ENCODE results near the gene PRPF40A. TPM values are rescaled to one million over a fixed set of nuclear protein-coding genes. Genes with fewer than 3 reads are reported as not detected.

The PRPF40A gene
- total and polyA plus RNA-seq, 2 of the 8 experiments (the other 6 are each of a cell fraction or from before 2014, with no cell fraction given), result 85.5 to 176 TPM

- Histone ChIP-seq H2AK5ac (ENCODE audit: low read depth, low read length) (no peak overlapping the region), H3K9me3 (ENCODE audit: insufficient read depth in 2 of 2, low read depth in 1 of 2, low read length in 1 of 2) (no peaks in the 10 kb centered on the region), H2BK120ac (replicated peaks; ENCODE audit: low read depth, low read length) (no peak overlapping the region), H2AFZ (ENCODE audit: low read length) (no peak overlapping the region), H3K9ac (replicated peaks in 1 of 4; ENCODE audit: extremely low read depth in 1 of 4, low read depth in 3 of 4, low read length in 3 of 4) (peak overlapping the region in 2 of 4 experiments; percentile 20 to 41; a peak in 2 of 7 replicates), H3K23ac (ENCODE audit: insufficient read length) (no peak overlapping the region), H3K4me3 (ENCODE audit: extremely low read depth in 1 of 4, insufficient read depth in 2 of 4, low read depth in 3 of 4, low read length in 4 of 4) (peak overlapping the region; percentile 92 to 98 (median 96)), H2BK15ac (ENCODE audit: low read length) (no peak overlapping the region), H3K56ac (replicated peaks; ENCODE audit: insufficient read length, low read depth, low read length) (no peak overlapping the region), H3K4ac (replicated peaks; ENCODE audit: insufficient read length, low read depth, low read length) (no peak overlapping the region), H2BK12ac (ENCODE audit: low read depth, low read length) (no peak overlapping the region), H3K79me2 (ENCODE audit: control insufficient read depth in 1 of 2, insufficient read depth in 2 of 2, low read length in 2 of 2) (peaks cover 30 to 84% of the 10 kb centered on the region in 2 experiments), H4K91ac (replicated peaks; ENCODE audit: insufficient read length, low read length) (no peak overlapping the region), H4K5ac (ENCODE audit: insufficient read length, low read depth, low read length) (no peak overlapping the region), H3K79me1 (ENCODE audit: low read depth, low read length) (no peaks in the 10 kb centered on the region), H3K18ac (ENCODE audit: extremely low read depth, low read length) (no peak overlapping the region), H3K36me3 (ENCODE audit: control insufficient read depth in 2 of 4, insufficient read depth in 4 of 4, low read length in 3 of 4) (peaks cover 8 to 43% (median 14%) of the 10 kb centered on the region in 4 experiments; a peak in 6 of 8 replicates), H3K27me3 (replicated peaks in 1 of 4; ENCODE audit: control insufficient read depth in 3 of 4, extremely low read depth in 1 of 4, insufficient read depth in 3 of 4, low read length in 3 of 4) (no peaks in the 10 kb centered on the region), H3K4me2 (ENCODE audit: insufficient read depth in 1 of 2, low read depth in 2 of 2, low read length in 2 of 2) (peak overlapping the region; percentile 58 to 64), H4K8ac (ENCODE audit: extremely low read depth, insufficient read depth, low read length) (no peak overlapping the region), H3K23me2 (ENCODE audit: low read depth, low read length) (peaks cover 5% of the 10 kb centered on the region; the same call in 1 of the 2 replicates), H3K14ac (ENCODE audit: insufficient read length) (no peak overlapping the region), H3K27ac (ENCODE audit: low read depth, low read length) (no peak overlapping the region), H3K4me1 (replicated peaks in 1 of 4; ENCODE audit: control insufficient read depth in 3 of 4, insufficient read depth in 4 of 4, low read length in 3 of 4) (peaks cover 0 to 7% (median 2%) of the 10 kb centered on the region in 4 experiments; a peak in 2 of 7 replicates), H2BK20ac (ENCODE audit: low read length) (no peak overlapping the region), H4K20me1 (replicated peaks in 1 of 2; ENCODE audit: control insufficient read depth in 1 of 2, insufficient read depth in 2 of 2, low read length in 2 of 2) (peaks cover 8 to 20% of the 10 kb centered on the region in 2 experiments), H2BK5ac (ENCODE audit: low read depth, low read length) (no peak overlapping the region)
- ChIA-PET POLR2A (ENCODE audit: partially characterized antibody) (interaction anchor here (0.9 to 4.2 kb wide), 9 partner anchors 10 to 46 kb away, joined by 3 to 68 read pairs (median 4); no protein-coding TSS in a partner anchor), CTCF (ENCODE audit: partially characterized antibody) (interaction anchor here (0.7 to 4.3 kb wide), 12 partner anchors 10 to 672 kb away, joined by 3 to 52 read pairs (median 5); no protein-coding TSS in a partner anchor)
- WGBS, 2 experiments (ENCODE audit: extremely low coverage in 1 of 2, insufficient coverage in 1 of 2, insufficient read length in 1 of 2, insufficient replicate concordance in 2 of 2, low coverage in 1 of 2, low lambda C conversion rate in 2 of 2, missing lambda C conversion rate in 1 of 2), result 14% methylated on average over 8 of the region's 8 CpGs; no CpG with 5 or more reads in 1 of the 2 experiments
- FAIRE-seq (peak; percentile 7), DNase-seq (ENCODE audit: low read depth in 1 of 2, low spot score in 2 of 2) (peak in 1 of 2 experiments; percentile 17)
- TF ChIP-seq CBX5 (IDR thresholded peaks at IDR 0.05; ENCODE audit: low read depth, low read length) (no peak), SAP30 (IDR thresholded peaks at IDR 0.05; ENCODE audit: insufficient read depth, insufficient replicate concordance, low read length) (no peak), SP1 (IDR thresholded peaks at IDR 0.05; ENCODE audit: low read depth, low read length) (no peak), EZH2 (IDR thresholded peaks at IDR 0.05; ENCODE audit: low read depth, low read length, severe bottlenecking) (no peak), FOSL1 (IDR thresholded peaks at IDR 0.05; ENCODE audit: insufficient read depth, low read depth, low read length) (no peak), RAD21 (IDR thresholded peaks at IDR 0.05 in 1 of 2, conservative IDR thresholded peaks at IDR 0.05 in 1 of 2; ENCODE audit: low read depth in 2 of 2, low read length in 2 of 2) (peak in 1 of 2 experiments; percentile 23; a peak in 1 of 4 replicates), MAX (IDR thresholded peaks at IDR 0.05) (peak; percentile 76), RBBP5 (IDR thresholded peaks at IDR 0.05; ENCODE audit: borderline replicate concordance, low read depth, low read length) (no peak), RNF2 (IDR thresholded peaks at IDR 0.05; ENCODE audit: borderline replicate concordance, low read depth, low read length, missing control alignments, poor library complexity, severe bottlenecking) (no peak), KDM4A (IDR thresholded peaks at IDR 0.05; ENCODE audit: low read depth, low read length, severe bottlenecking) (no peak), BRCA1 (IDR thresholded peaks at IDR 0.05; ENCODE audit: low read depth, low read length) (no peak)
Observed at GRCh38 chr2:152715854-152716428, 1.3 kb downstream of the PRPF40A start.

Measured in H1 (cell line).